Memory B cell (primary cell): Measurements from ENCODE around the gene LYZ.

Experiments used
- ATAC-seq: fragments of 150-1000 bp; cut with Tn5 transposase; 2 replicates; pipeline ENCODE4 v1.10.0; 2021; ENCODE audit warnings: low read depth, mild to moderate bottlenecking, moderate library complexity
- DNase-seq, 2 donors: peaks; one replicate each; pipeline ENCODE4 v3.0.0; 2022; ENCODE audit warnings: low spot score in 2 of 2
- H3K27ac Mint-ChIP-seq: one replicate; pipeline ENCODE4 v1.8.0; 2022; ENCODE audit warnings: mild to moderate bottlenecking, moderate library complexity, mixed read lengths
- H3K27me3 Mint-ChIP-seq: one replicate; pipeline ENCODE4 v1.8.0; 2022; ENCODE audit warnings: mixed read lengths
- H3K36me3 Mint-ChIP-seq: one replicate; pipeline ENCODE4 v1.8.0; 2022; ENCODE audit warnings: mild to moderate bottlenecking, mixed read lengths
- H3K4me1 Mint-ChIP-seq: one replicate; pipeline ENCODE4 v1.8.0; 2022; ENCODE audit warnings: mixed read lengths
- H3K4me3 Mint-ChIP-seq: one replicate; pipeline ENCODE4 v1.8.0; 2022; ENCODE audit warnings: mild to moderate bottlenecking, moderate library complexity, mixed read lengths
- H3K9me3 Mint-ChIP-seq: one replicate; pipeline ENCODE4 v1.8.0; 2022; ENCODE audit warnings: mixed read lengths

Gene LYZ

DNA sequence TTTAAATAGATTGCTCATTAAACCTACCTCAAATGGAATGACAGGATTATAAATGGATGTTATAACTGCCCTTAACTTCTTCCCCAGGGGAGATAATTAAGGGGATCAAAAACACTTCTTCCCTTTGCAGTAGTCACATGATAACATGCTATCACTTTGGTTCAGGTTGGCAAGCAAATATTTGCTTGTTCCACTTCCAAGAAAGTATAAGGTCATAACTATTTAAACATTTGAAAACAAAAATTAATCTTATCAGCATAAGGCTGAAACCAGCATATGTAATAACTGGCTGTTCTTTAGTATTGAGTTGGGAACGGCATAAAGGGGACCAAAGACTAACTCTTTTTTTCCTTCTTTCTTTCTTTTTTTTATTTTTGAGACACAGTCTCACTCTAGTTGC, 2.4 kb upstream of the LYZ start:
- H3K4me1 Mint-ChIP-seq, result peaks cover 8% of the 10 kb centered on the region

DNA sequence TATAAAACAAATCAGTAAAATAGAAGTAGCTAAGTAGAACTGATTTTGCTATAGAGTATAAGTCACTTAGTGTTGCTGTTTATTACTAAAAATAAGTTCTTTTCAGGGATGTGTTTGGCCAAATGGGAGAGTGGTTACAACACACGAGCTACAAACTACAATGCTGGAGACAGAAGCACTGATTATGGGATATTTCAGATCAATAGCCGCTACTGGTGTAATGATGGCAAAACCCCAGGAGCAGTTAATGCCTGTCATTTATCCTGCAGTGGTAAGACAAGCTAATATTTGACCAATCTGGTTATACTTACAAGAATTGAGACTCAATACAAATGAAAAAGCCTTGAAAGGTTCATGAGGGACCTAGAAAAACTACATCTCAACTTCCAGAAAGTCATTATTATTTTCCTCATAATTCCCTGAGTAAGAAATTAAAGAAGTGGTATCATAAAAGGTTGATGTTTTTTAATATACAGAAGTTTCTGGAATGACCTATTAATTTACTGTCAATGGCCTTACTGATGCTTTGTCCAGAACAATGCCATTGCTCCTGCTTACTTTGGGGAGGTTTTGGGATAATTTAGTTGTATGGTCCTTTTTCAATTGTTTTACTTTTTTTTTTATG, 1.9 kb downstream of the LYZ start:
- ATAC-seq (no peak), DNase-seq (no peak)
- Mint-ChIP-seq H3K27ac (no peak overlapping the region), H3K27me3 (no peaks in the 10 kb centered on the region), H3K4me1 (peaks cover 5% of the 10 kb centered on the region), H3K36me3 (no peaks in the 10 kb centered on the region), H3K4me3 (no peak overlapping the region), H3K9me3 (no peaks in the 10 kb centered on the region)

More for the DNA sequence above, 2.4 kb upstream of the LYZ start:
- no peaks in the 10 kb centered on the region for H3K9me3 Mint-ChIP-seq
- no peaks in the 10 kb centered on the region for H3K36me3 Mint-ChIP-seq
- H3K4me3 Mint-ChIP-seq, result no peak overlapping the region
- H3K27me3 Mint-ChIP-seq, result no peaks in the 10 kb centered on the region
- DNase-seq, result no peak
- no peak for ATAC-seq
- H3K27ac Mint-ChIP-seq, result no peak overlapping the region

DNA sequence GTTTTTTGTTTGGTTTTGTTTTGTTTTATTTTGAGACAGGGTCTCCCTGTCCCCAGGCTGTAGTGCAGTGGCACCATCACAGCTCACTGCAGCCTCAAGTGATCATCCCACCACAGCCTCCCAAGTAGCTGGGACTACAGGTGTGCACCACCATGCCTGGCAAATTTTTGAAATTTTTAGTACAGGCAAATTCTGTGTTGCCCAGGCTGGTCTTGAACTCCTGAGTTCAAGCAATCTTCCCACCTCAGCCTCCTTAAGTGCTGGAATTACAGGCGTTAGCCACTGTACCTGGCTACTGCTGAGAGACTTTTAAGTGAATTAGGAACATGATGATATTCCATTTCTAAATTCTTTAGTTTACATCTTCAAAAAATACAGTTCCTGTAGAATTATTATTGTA, 2.6 kb downstream of the LYZ start:
- Mint-ChIP-seq H3K4me1 (peaks cover 5% of the 10 kb centered on the region), H3K9me3 (no peaks in the 10 kb centered on the region), H3K4me3 (no peak overlapping the region), H3K36me3 (no peaks in the 10 kb centered on the region), H3K27me3 (no peaks in the 10 kb centered on the region), H3K27ac (no peak overlapping the region)
- ATAC-seq (no peak), DNase-seq (no peak)

DNA sequence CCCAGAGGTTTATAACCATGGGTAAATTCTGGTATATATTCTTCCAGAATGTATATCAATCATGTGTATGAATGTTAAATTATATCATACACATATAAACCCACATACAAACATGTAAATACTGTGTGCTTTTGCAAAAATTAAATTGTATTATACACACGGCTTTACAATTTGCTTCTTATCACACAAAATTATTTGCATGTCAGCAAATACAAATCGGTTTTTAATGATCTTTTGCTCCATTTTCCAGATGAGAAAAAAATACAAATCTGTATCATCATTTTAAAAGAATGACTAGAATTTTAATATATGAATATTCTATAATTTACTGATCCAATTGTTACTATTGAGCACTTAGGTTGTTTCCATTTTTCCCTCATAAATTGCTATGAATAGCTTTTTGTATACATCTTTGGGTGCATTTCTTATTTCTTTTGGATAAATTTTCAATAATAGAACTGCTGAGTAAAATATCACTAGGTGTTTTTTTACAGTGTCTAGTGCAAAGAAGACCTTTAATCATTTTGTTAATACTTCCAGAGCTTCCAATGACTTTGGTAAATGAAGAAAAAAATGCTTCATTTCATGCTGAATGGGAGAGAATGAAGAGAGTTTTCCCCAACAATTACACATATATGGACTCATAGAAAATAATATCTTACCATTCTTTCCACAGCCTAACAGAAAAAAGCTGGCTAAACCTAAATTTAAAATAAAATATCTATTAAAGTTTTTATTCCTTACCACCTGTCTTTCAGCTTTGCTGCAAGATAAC, 3.5 kb downstream of the LYZ start:
- Mint-ChIP-seq H3K4me1 (peaks cover 5% of the 10 kb centered on the region), H3K36me3 (no peaks in the 10 kb centered on the region), H3K27me3 (no peaks in the 10 kb centered on the region), H3K27ac (no peak overlapping the region), H3K9me3 (no peaks in the 10 kb centered on the region), H3K4me3 (no peak overlapping the region)
- DNase-seq (no peak), ATAC-seq (no peak)

DNA sequence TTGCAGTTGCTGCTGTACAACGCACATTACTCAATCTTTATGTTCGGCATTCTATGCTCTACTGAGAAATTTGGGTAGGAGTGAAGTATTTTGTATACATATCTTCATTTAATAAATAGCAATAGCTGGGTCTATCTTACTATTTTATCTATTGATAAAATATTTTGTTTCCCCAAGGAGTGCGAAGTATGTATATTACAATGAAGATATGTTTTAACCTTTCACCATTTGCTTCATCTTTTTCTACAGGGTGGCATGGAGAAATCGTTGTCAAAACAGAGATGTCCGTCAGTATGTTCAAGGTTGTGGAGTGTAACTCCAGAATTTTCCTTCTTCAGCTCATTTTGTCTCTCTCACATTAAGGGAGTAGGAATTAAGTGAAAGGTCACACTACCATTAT, 4.7 kb downstream of the LYZ start:
- H3K36me3 Mint-ChIP-seq, result no peaks in the 10 kb centered on the region
- no peak overlapping the region for H3K4me3 Mint-ChIP-seq
- ATAC-seq (no peak), DNase-seq (no peak)
- H3K27me3 Mint-ChIP-seq, result no peaks in the 10 kb centered on the region
- peaks cover 8% of the 10 kb centered on the region for H3K4me1 Mint-ChIP-seq
- H3K27ac Mint-ChIP-seq, result no peak overlapping the region
- no peaks in the 10 kb centered on the region for H3K9me3 Mint-ChIP-seq

DNA sequence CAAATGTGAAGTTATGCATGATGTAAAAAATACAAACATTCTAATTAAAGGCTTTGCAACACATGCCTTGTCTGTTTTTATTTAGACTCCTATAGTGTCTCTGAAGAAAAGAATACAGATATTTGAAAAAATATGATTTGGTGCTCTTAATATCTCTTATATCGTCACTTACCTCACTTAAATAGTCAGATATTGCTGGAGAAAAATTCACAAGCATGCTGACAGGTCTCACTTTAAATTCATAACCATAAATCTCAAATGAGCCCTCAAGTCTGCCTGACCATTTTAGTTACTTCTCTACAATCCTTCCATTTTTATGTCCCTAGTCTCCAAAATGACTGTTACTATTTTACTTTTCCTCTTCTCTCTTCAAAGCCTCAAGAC, 6.0 kb downstream of the LYZ start:
- peaks cover 5% of the 10 kb centered on the region for H3K4me1 Mint-ChIP-seq

DNA sequence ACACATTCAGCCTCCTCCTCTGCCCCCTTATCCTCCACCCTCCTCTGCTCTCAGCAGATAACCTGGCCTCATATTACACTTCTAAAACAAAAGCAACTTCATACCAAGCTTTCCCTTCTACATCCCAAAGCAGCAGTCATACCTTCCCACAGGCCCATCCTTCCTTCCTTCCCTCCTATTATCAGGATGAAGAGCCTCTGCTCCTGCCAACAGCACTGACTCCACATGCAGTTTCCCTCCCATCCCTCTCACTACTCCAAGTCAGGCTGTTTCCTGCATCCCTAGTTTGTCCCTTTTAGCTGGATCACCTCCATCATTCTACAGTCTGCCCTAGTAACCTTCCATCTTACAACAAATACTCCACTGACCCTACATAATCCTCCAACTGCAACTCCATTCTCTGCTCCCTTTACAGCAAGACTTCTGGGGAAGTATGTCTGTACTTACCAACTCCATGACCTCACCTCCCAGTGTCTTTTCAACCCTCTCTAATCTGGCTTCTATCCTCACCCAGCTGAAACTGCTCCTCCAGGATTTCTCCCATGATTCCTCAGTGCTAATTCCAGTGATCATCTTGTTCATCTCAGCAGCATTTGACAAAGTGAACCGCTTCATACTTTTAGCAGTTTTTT, 6.5 kb downstream of the LYZ start:
- H3K27ac Mint-ChIP-seq, result no peak overlapping the region
- DNase-seq (no peak), ATAC-seq (no peak)
- H3K36me3 Mint-ChIP-seq, result no peaks in the 10 kb centered on the region
- no peak overlapping the region for H3K4me3 Mint-ChIP-seq
- H3K27me3 Mint-ChIP-seq, result no peaks in the 10 kb centered on the region
- H3K9me3 Mint-ChIP-seq, result no peaks in the 10 kb centered on the region
- peaks cover 9% of the 10 kb centered on the region for H3K4me1 Mint-ChIP-seq

More for the DNA sequence above, 6.0 kb downstream of the LYZ start:
- Mint-ChIP-seq H3K36me3 (no peaks in the 10 kb centered on the region), H3K9me3 (no peaks in the 10 kb centered on the region), H3K27ac (no peak overlapping the region), H3K27me3 (no peaks in the 10 kb centered on the region), H3K4me3 (no peak overlapping the region)
- DNase-seq, result no peak
- ATAC-seq, result no peak

DNA sequence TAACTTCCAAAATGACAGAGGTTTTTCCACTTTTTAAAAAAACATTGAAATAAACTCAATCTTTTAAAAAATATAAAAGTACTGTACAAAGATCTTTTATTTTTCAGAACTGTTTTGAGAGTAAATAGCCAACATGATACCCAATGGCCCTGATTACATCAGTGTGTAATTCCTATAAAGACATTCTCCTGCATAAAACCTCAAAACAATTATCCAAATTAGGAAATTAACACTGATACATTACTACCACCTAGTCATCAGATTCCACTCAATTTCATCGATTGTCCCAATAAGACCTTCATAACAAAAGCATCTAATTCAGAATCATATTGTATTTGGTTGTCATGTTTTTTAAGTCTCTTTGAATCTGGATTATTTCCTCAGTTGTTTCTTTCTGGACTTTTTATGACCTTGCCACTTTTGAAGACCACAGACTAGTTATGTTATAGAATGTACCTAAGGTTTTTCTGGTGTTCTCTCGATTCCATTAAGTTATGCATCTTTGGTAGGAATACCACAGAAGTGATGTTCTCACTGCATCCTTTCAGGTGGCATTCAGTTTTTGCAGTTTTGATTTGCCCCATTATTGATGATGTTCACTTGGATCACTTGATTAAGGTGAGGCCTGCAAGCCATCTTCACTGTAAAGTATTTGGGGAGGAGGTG, 7.3 kb downstream of the LYZ start:
- no peak for DNase-seq
- Mint-ChIP-seq H3K4me3 (no peak overlapping the region), H3K36me3 (no peaks in the 10 kb centered on the region), H3K9me3 (no peaks in the 10 kb centered on the region), H3K27me3 (no peaks in the 10 kb centered on the region), H3K4me1 (peaks cover 9% of the 10 kb centered on the region), H3K27ac (no peak overlapping the region)
- no peak for ATAC-seq

DNA sequence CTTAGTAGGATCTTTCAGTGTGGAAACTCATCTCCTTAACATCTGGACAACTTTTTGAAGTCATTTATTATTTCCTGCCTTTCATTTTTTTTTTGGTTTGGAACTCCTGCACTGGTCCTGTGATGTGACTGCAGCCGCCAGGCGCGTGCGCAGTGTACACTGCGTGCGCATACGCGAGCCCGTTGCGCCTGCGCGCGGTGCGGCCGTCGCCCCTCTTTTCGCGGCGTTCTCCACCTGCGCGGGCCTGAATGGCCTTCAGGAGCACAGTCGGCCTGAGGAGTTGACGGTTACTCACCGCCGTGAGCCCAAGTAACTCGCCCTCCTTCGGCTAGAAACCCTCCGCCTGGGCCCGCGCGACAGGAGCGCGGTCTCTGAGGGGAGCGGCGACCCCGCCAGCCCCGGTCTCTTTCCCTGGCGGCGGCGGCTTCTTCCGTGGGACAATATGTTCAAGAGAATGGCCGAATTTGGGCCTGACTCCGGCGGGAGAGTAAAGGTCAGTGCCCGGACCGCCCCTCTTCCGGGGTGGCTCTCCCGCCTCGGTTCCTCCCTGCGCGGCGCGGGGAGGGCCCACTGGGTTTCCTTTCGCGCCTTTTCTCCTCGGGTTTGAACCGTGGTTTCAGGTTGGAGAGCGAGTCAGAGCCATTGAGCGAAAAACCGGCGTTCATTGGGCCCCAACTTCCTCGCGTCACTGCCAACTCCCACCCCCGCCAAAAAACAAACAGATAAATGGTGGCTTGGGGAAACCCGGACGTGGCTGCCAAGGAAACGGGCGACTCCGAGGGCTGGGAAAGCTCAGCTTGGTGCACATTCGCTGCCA, 11.6 kb downstream of the LYZ start, which contains the start of gene YEATS4:
Gene YEATS4 (plus strand): TSS at position 213 of the 817 bp plus-strand sequence. CDS start 230 bp downstream, at position 443.
- ATAC-seq, result peak; percentile 82
- Mint-ChIP-seq H3K27me3 (no peaks in the 10 kb centered on the region), H3K9me3 (no peaks in the 10 kb centered on the region), H3K36me3 (no peaks in the 10 kb centered on the region), H3K27ac (peak within 1 kb of the TSS; percentile 96), H3K4me1 (peaks cover 9% of the 10 kb centered on the region), H3K4me3 (peak within 1 kb of the TSS; percentile 82)
- DNase-seq, result peak; percentile 76 to 82

DNA sequence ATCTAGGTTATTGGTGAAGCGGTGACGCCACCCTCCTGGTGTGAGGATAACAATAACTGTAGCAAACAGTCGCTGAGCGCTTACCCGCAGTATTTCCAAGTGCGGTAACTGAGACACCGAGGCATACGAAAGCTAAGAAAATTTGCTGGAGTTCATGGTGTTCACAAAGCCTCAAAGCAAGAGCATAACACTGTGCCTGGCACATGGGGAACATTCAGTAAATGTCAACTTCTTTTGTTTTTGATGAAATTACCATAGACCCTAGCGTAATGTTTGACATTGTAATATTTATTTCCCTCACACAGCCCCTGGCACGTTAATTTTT, 12.1 kb downstream of the LYZ start:
- Mint-ChIP-seq H3K4me1 (peaks cover 9% of the 10 kb centered on the region), H3K36me3 (no peaks in the 10 kb centered on the region), H3K4me3 (peak overlapping the region; percentile 82), H3K9me3 (no peaks in the 10 kb centered on the region), H3K27me3 (no peaks in the 10 kb centered on the region), H3K27ac (peak overlapping the region; percentile 96)
- ATAC-seq (no peak), DNase-seq (no peak)

DNA sequence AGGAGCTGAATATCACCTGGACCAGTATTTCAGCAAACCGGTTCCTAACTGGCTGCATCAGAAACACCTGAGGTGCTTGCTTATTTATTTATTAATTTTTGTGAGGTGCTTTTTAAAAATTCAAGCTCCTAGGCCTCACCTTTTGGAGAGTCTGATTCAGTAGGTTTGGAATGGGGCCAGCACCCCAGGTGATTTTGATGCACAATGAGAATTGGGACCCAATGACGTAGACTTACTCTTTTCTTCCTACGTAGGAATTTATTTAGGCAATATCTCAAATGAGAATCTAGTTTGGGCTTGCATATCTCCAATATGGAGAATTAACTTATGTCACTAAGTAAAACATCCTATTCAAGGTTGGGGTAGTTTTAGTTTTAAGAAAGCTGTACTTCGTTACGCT, 18.6 kb downstream of the LYZ start:
- Mint-ChIP-seq H3K27ac (no peak overlapping the region), H3K36me3 (peaks cover 25% of the 10 kb centered on the region), H3K4me3 (no peak overlapping the region), H3K27me3 (no peaks in the 10 kb centered on the region), H3K4me1 (peaks cover 2% of the 10 kb centered on the region), H3K9me3 (no peaks in the 10 kb centered on the region)
- DNase-seq (no peak), ATAC-seq (no peak)

DNA sequence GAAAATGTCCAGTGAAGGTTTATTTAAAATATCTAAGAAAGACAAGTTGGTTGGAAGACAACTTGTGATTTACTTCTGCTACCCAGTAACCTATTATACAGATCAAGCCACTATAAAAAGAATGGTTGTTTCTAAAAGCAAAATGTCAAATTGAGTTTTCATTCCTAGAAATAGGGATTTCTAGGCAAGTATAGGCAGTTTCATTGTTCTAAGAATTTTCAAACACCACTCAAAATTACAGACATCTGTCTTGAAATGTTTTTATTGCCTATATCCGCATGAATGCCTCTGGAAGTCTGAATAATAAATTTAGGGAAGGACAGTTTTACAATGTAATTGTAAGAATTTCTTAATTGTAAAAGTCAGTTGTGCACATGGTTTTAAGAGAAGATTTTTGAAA, 20.0 kb downstream of the LYZ start:
- no peak for DNase-seq
- Mint-ChIP-seq H3K27me3 (no peaks in the 10 kb centered on the region), H3K9me3 (no peaks in the 10 kb centered on the region), H3K27ac (no peak overlapping the region), H3K36me3 (peaks cover 32% of the 10 kb centered on the region), H3K4me3 (no peak overlapping the region), H3K4me1 (peaks cover 2% of the 10 kb centered on the region)
- no peak for ATAC-seq

DNA sequence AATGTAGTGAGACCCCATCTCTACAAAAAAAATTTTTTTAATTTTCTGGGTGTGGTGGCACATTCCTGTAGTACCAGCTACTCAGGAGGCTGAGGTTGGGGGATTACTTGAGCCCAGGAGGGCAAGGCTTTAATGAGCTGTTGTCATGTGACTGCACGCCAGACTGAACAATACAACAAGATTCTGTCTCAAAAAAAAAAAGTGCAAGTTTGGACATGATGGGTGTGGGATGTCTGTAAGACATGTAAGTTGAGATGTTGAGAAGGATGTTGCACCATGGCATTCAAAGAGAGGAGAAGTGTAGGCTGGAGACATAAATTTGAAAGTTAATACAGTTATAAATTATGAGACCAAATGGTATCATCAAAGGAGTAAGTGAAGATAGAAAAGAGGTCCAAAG, 34.9 kb downstream of the LYZ start:
- Mint-ChIP-seq H3K27ac (no peak overlapping the region), H3K9me3 (peaks cover under 1% of the 10 kb centered on the region), H3K27me3 (no peaks in the 10 kb centered on the region), H3K36me3 (peaks cover 35% of the 10 kb centered on the region), H3K4me1 (peaks cover 10% of the 10 kb centered on the region), H3K4me3 (no peak overlapping the region)
- no peak for DNase-seq
- no peak for ATAC-seq
